HUES48 (cell line): ENCODE results near the gene C16orf87.
A peak's percentile ranks its signal among the peaks of the same experiment; 100 is the strongest.

Experiments
- H3K27ac ChIP-seq: one replicate; pipeline ENCODE4 v1.7.0; 2013; ENCODE audit warnings: low read depth, low read length, inconsistent platforms
- H3K27me3 ChIP-seq: 2 replicates; pipeline ENCODE4 v1.6.1; 2013; ENCODE audit warnings: mild to moderate bottlenecking, low read length; ENCODE audit not compliant: control insufficient read depth, insufficient read depth
- H3K36me3 ChIP-seq: 2 replicates; pipeline ENCODE4 v1.6.1; 2013; ENCODE audit warnings: low read length; ENCODE audit not compliant: control insufficient read depth, insufficient read depth
- H3K4me1 ChIP-seq: 2 replicates; pipeline ENCODE4 v1.6.1; 2013; ENCODE audit warnings: mild to moderate bottlenecking, low read length; ENCODE audit not compliant: control insufficient read depth, insufficient read depth
- H3K4me3 ChIP-seq: 2 replicates; pipeline ENCODE4 v1.5.1; 2013; ENCODE audit warnings: mild to moderate bottlenecking, low read depth, low read length
- H3K9ac ChIP-seq: 2 replicates; pipeline ENCODE4 v1.6.1; 2013; ENCODE audit warnings: mild to moderate bottlenecking, low read depth, low read length, moderate library complexity
- H3K9me3 ChIP-seq: 2 replicates; pipeline ENCODE4 v1.6.1; 2013; ENCODE audit warnings: low read length; ENCODE audit not compliant: control insufficient read depth, insufficient read depth

C16orf87 gene

GRCh38 chr16:46839986-46840443 is 9.0 kb upstream of the C16orf87 start:
- Histone ChIP-seq H3K9ac (no peak overlapping the region), H3K9me3 (no peaks in the 10 kb centered on the region), H3K27ac (no peak overlapping the region), H3K27me3 (no peaks in the 10 kb centered on the region), H3K4me1 (no peaks in the 10 kb centered on the region), H3K4me3 (no peak overlapping the region), H3K36me3 (no peaks in the 10 kb centered on the region)

- Histone ChIP-seq H3K4me1 (no peaks in the 10 kb centered on the region), H3K4me3 (no peak overlapping the region)
Observed at GRCh38 chr16:46836534-46837530, 5.9 kb upstream of the C16orf87 start.

GRCh38 chr16:46833460-46833800 is 2.5 kb upstream of the C16orf87 start:
- no peak overlapping the region for H3K4me3 ChIP-seq
- no peaks in the 10 kb centered on the region for H3K9me3 ChIP-seq
- H3K36me3 ChIP-seq, result no peaks in the 10 kb centered on the region
- no peak overlapping the region for H3K27ac ChIP-seq
- H3K9ac ChIP-seq, result no peak overlapping the region
- no peaks in the 10 kb centered on the region for H3K27me3 ChIP-seq
- peaks cover 12% of the 10 kb centered on the region for H3K4me1 ChIP-seq

More at GRCh38 chr16:46836534-46837530, 5.9 kb upstream of the C16orf87 start:
- no peak overlapping the region for H3K9ac ChIP-seq
- H3K27me3 ChIP-seq, result no peaks in the 10 kb centered on the region
- H3K36me3 ChIP-seq, result no peaks in the 10 kb centered on the region
- H3K9me3 ChIP-seq, result no peaks in the 10 kb centered on the region
- H3K27ac ChIP-seq, result no peak overlapping the region

GRCh38 chr16:46832757-46833459 is 1.9 kb upstream of the C16orf87 start:
- Histone ChIP-seq H3K4me3 (no peak overlapping the region), H3K4me1 (peaks cover 12% of the 10 kb centered on the region), H3K9ac (no peak overlapping the region), H3K27me3 (no peaks in the 10 kb centered on the region), H3K27ac (no peak overlapping the region), H3K9me3 (no peaks in the 10 kb centered on the region), H3K36me3 (no peaks in the 10 kb centered on the region)

- peak overlapping the region; percentile 90 for H3K4me3 ChIP-seq
- peak overlapping the region; percentile 89 for H3K9ac ChIP-seq
- H3K9me3 ChIP-seq, result no peaks in the 10 kb centered on the region
- H3K27me3 ChIP-seq, result no peaks in the 10 kb centered on the region
- peaks cover 26% of the 10 kb centered on the region for H3K4me1 ChIP-seq
- H3K27ac ChIP-seq, result peak overlapping the region; percentile 96
- no peaks in the 10 kb centered on the region for H3K36me3 ChIP-seq
Observed at GRCh38 chr16:46830417-46830901, 521 bp downstream of the C16orf87 start.

GRCh38 chr16:46828943-46829342 is 2.0 kb downstream of the C16orf87 start:
- Histone ChIP-seq H3K36me3 (peaks cover under 1% of the 10 kb centered on the region; the same call in 1 of the 2 replicates), H3K9me3 (no peaks in the 10 kb centered on the region), H3K4me3 (peak overlapping the region; percentile 90), H3K27ac (no peak overlapping the region), H3K4me1 (peaks cover 26% of the 10 kb centered on the region), H3K9ac (no peak overlapping the region), H3K27me3 (no peaks in the 10 kb centered on the region)

- Histone ChIP-seq H3K27me3 (no peaks in the 10 kb centered on the region), H3K27ac (no peak overlapping the region), H3K9ac (no peak overlapping the region), H3K4me3 (no peak overlapping the region), H3K4me1 (peaks cover 26% of the 10 kb centered on the region), H3K9me3 (no peaks in the 10 kb centered on the region), H3K36me3 (peaks cover 7% of the 10 kb centered on the region; the same call in 1 of the 2 replicates)
Observed at GRCh38 chr16:46828292-46828691, 2.7 kb downstream of the C16orf87 start.

- Histone ChIP-seq H3K9ac (no peak overlapping the region), H3K27me3 (no peaks in the 10 kb centered on the region), H3K27ac (peak overlapping the region; percentile 36), H3K4me1 (peaks cover 24% of the 10 kb centered on the region), H3K9me3 (no peaks in the 10 kb centered on the region), H3K4me3 (no peak overlapping the region; the same call in 1 of the 2 replicates), H3K36me3 (peaks cover 10% of the 10 kb centered on the region; the same call in 1 of the 2 replicates)
Observed at GRCh38 chr16:46826631-46827030, 4.3 kb downstream of the C16orf87 start.

GRCh38 chr16:46822270-46822669 is 8.7 kb downstream of the C16orf87 start:
- Histone ChIP-seq H3K27me3 (no peaks in the 10 kb centered on the region), H3K4me1 (peaks cover 14% of the 10 kb centered on the region), H3K36me3 (peaks cover 10% of the 10 kb centered on the region)

GRCh38 chr16:46817961-46818360 is 13.0 kb downstream of the C16orf87 start:
- Histone ChIP-seq H3K9ac (no peak overlapping the region), H3K9me3 (no peaks in the 10 kb centered on the region), H3K4me1 (0 out of 2 replicates have a peak, but pooled peaks cover 3% of the 10 kb centered on the region), H3K27ac (no peak overlapping the region), H3K4me3 (no peak overlapping the region), H3K36me3 (no peaks in the 10 kb centered on the region; the same call in 1 of the 2 replicates), H3K27me3 (no peaks in the 10 kb centered on the region)

More at GRCh38 chr16:46822270-46822669, 8.7 kb downstream of the C16orf87 start:
- no peak overlapping the region for H3K9ac ChIP-seq
- no peak overlapping the region for H3K4me3 ChIP-seq
- H3K9me3 ChIP-seq, result no peaks in the 10 kb centered on the region
- no peak overlapping the region for H3K27ac ChIP-seq
